Middle frontal gyrus (tissue), 1 donor: ENCODE results near the gene BAX.

Experiments used
- DNase-seq: peaks from one replicate; pipeline ENCODE4 v3.0.0-alpha.2; 2015; ENCODE audit warnings: low spot score; ENCODE audit errors: extremely low spot score

Gene BAX

GRCh38 chr19:48962029-48962848, 7.6 kb downstream of the BAX start:
- DNase-seq = no peak

GRCh38 chr19:48962849-48963165, 8.1 kb downstream of the BAX start:
- DNase-seq = no peak

GRCh38 chr19:48963371-48964204, 8.9 kb downstream of the BAX start:
- no peak for DNase-seq

GRCh38 chr19:48964205-48965039, 9.7 kb downstream of the BAX start:
- DNase-seq = no peak

- peak; percentile 95 for DNase-seq
Measured at GRCh38 chr19:48965040-48965805, 10.5 kb downstream of the BAX start, which contains the start of gene FTL. FTL (plus strand) TSS chr19:48965309; CDS start chr19:48965508, 199 bp downstream.

GRCh38 chr19:48965806-48966540, 11.3 kb downstream of the BAX start:
- DNase-seq = peak; percentile 78

GRCh38 chr19:48966541-48967345, 12.1 kb downstream of the BAX start:
- DNase-seq = no peak

GRCh38 chr19:48967346-48968178, 12.9 kb downstream of the BAX start:
- no peak for DNase-seq

GRCh38 chr19:48968179-48968661, 13.5 kb downstream of the BAX start:
- DNase-seq = no peak

- no peak for DNase-seq
Measured at GRCh38 chr19:48968813-48969218, 14.1 kb downstream of the BAX start.

- no peak for DNase-seq
Measured at GRCh38 chr19:48969276-48970138, 14.8 kb downstream of the BAX start.

- DNase-seq = no peak
Measured at GRCh38 chr19:48970139-48970766, 15.6 kb downstream of the BAX start.

- peak; percentile 61 for DNase-seq
Measured at GRCh38 chr19:48970923-48971395, 16.3 kb downstream of the BAX start.

GRCh38 chr19:48975947-48976847, 21.5 kb downstream of the BAX start:
- no peak for DNase-seq

GRCh38 chr19:48977061-48977460, 22.4 kb downstream of the BAX start:
- DNase-seq = no peak

- DNase-seq = no peak
Measured at GRCh38 chr19:48982280-48982679, 27.6 kb downstream of the BAX start.
